ENCODE data around the gene USO1. TPM values are rescaled to one million over a fixed set of nuclear protein-coding genes. Genes with fewer than 3 reads are reported as not detected.

The USO1 gene
- total and polyA plus RNA-seq, 4 donors, result 29.0 to 102 (median 45.0) TPM

Small RNA genes within 50 kb of the gene (small RNA-seq; reads per million reads assigned to genes)
- gene RNU2-16P (ENCODE audit: low replicate concordance), result not detected

Other genes with a start within 250 kb of the USO1 start
- 10 to 100 TPM; 27.0 to 35.9 TPM for gene RCHY1, start 210.2 kb upstream of the USO1 start, total RNA-seq
- 10 to 100 TPM; 11.3 to 27.5 TPM for gene RCHY1, start 210.2 kb upstream of the USO1 start, polyA plus RNA-seq
- 10 to 100 TPM; 20.1 to 32.8 TPM for gene THAP6, start 210.1 kb upstream of the USO1 start, total RNA-seq
- 1 to 10 TPM; 4.4 to 5.9 TPM for gene THAP6, start 210.1 kb upstream of the USO1 start, polyA plus RNA-seq
- gene ODAPH, start 168.5 kb upstream of the USO1 start, total RNA-seq, result not detected
- under 1 TPM; 0.02 to 0.10 TPM for gene ODAPH, start 168.5 kb upstream of the USO1 start, polyA plus RNA-seq
- gene CDKL2, start 94.0 kb upstream of the USO1 start, total RNA-seq, result 10 to 100 TPM; 16.0 to 16.3 TPM
- gene CDKL2, start 94.0 kb upstream of the USO1 start, polyA plus RNA-seq, result 1 to 10 TPM; 2.7 to 3.2 TPM
- 100 to 1,000 TPM in 1 of 2 donors, 10 to 100 TPM in 1; 86.2 to 112 TPM for gene G3BP2, start 51.2 kb upstream of the USO1 start, total RNA-seq
- gene G3BP2, start 51.2 kb upstream of the USO1 start, polyA plus RNA-seq, result 10 to 100 TPM; 16.1 to 51.4 TPM
- gene PPEF2, start 177.9 kb downstream of the USO1 start, total RNA-seq, result not detected
- gene PPEF2, start 177.9 kb downstream of the USO1 start, polyA plus RNA-seq, result under 1 TPM in 1 of 2 donors, not detected in 1; 0.01 TPM
- 10 to 100 TPM; 15.9 to 43.6 TPM for gene NAAA, start 216.4 kb downstream of the USO1 start, total RNA-seq
- 10 to 100 TPM in 1 of 2 donors, 1 to 10 TPM in 1; 8.1 to 47.3 TPM for gene NAAA, start 216.4 kb downstream of the USO1 start, polyA plus RNA-seq

Measured in lung (tissue), 5 donors.